ENCODE measurements around the gene SPATA46.

SPATA46 gene

DNA sequence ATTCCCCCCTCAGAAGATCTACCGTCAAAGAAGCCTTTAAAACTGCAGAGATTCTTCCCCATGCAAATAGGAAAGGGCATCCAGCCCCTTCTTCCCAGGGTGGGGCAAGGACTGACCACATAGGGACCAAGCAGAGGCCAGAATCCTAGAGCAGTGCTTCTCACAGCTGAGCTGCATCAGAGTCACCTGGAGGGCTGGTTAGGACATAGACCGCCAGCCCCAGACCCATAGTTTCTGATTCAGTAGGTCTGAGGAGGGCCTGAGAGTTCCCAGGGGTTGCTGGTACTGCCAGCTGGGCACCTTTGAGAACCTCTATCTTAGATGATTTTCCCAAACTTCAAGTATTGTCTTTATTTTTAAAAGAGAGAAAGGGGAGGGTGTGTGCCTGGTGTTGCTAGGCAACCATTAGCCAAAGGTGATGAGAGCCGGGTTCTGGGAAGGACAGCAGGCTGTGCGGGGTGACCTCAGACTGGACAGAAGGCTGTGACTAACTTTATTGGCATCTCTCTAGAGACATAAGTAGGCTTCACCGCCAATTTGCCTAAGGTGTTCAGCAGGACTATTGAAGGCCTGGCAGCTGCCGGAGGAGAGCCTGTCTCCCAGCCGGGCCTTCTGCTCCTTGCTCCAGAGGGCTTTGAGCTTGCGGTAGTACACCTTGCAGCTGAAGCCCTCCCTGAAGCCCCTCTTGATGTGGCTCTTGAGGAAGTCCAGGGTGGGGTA, 3.0 kb downstream of the SPATA46 start:
- Histone ChIP-seq H3K4me3 (no peak overlapping the region), H3K27ac (no peak overlapping the region)
- DNase-seq (ENCODE audit: low spot score): no peak
- TF ChIP-seq, protein P1, sequence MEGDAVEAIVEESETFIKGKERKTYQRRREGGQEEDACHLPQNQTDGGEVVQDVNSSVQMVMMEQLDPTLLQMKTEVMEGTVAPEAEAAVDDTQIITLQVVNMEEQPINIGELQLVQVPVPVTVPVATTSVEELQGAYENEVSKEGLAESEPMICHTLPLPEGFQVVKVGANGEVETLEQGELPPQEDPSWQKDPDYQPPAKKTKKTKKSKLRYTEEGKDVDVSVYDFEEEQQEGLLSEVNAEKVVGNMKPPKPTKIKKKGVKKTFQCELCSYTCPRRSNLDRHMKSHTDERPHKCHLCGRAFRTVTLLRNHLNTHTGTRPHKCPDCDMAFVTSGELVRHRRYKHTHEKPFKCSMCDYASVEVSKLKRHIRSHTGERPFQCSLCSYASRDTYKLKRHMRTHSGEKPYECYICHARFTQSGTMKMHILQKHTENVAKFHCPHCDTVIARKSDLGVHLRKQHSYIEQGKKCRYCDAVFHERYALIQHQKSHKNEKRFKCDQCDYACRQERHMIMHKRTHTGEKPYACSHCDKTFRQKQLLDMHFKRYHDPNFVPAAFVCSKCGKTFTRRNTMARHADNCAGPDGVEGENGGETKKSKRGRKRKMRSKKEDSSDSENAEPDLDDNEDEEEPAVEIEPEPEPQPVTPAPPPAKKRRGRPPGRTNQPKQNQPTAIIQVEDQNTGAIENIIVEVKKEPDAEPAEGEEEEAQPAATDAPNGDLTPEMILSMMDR (IDR thresholded peaks at IDR 0.05): no peak

DNA sequence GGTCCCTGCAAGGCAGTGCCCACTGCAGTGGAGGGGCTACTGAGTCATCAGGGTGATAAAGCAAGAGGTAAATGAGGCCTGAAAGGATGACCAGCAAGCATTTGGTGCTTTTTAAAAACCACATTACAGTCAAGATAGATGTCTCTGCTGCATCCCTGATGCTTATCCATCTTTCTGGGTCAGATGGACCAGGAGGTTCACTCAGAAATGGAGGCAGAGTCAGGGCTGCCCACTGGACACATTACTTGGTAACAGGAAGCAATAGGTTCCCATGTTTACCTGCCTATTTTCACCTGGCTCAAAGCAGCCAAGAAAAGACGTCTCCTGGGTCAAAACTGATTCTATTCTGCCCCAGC, 3.6 kb downstream of the SPATA46 start:
- Histone ChIP-seq H3K4me3 (no peak overlapping the region), H3K27ac (no peak overlapping the region)
- DNase-seq (ENCODE audit: low spot score): no peak
- TF ChIP-seq, protein P1 (IDR thresholded peaks at IDR 0.05): no peak

DNA sequence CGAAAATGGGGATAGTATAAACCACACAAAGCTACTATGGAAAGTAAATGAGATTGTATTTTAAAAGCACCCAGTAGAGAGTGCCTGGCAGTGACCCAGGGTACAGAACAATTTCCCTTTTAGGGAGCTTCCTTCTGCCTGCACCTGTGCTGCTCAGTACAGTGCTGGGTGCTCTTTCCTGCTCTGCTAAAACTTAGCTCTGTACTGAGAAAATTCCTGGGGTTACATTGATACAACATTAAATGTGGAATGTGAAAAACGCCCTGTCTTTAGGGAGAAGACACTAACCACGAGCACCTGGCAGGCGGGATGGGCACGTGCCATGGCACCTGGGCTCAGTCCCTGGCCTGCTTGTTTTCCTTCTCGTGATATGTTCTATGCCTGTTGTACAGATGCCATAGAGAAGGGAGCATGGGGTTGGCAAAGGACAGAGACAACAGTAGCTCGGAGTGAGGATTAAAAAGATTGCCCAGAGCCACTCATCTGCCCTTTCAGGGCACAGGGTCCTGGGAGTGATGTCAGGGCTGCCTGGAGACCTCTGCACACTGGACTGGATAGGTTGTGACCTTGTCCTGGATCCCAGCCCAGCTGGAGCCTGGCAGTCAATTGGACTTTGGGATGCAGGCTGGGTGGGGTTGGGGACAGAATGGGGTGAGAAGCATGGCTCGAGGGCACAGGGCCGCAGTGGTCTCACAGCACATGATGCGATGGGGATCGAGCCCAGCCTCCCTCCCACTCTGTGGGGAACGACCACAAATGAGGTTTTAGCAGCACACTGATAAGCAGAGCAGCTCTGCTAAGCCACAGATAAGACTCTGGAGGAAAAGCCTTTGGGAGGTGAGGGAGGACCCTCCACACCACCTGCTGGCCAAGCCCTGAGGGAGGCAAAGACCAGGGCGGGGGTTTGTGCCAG, 4.2 kb downstream of the SPATA46 start:
- no peak overlapping the region for H3K4me3 ChIP-seq
- DNase-seq (ENCODE audit: low spot score): no peak
- H3K27ac ChIP-seq: no peak overlapping the region
- TF ChIP-seq, protein P1 (IDR thresholded peaks at IDR 0.05): no peak

DNA sequence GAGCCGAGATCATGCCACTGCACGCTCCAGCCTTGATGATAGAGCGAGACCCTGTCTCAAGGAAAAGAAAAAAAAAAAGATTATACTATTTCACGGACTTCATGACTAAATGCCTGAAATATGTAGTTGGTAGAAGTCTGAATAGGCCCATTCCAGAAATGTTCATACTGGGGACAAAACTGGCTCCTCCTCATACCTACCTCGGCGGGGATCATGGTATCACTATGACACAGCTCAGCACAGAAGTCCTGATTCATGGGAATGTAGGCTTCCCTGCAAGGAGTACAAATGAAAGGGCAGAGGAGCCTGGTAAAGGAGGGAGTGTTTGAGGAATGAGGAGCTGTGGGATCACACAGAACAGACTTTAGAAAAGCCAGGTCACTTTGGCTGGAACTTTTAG, 5.0 kb downstream of the SPATA46 start:
- Histone ChIP-seq H3K4me3 (no peak overlapping the region), H3K27ac (no peak overlapping the region)
- TF ChIP-seq, protein P1 (IDR thresholded peaks at IDR 0.05): no peak
- no peak for DNase-seq (ENCODE audit: low spot score)

DNA sequence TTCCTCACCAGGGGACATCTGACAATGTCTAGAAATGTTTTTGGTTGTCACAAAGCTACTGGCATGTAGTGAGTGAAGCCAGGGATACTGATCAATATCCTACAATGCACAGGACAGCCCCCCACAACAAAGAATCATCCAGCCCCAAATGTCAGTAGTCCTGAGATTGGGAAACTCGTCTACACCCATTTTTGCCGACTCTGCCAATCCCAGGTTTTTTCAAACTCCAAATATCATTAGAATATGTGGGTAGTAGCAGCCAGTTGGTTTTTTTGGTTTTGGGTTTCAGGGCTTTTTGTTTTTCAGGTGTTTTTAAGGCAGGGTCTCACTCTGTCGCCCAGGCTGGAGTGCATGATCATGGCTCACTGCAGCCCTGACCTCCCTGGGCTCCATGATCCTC, 5.9 kb downstream of the SPATA46 start:
- no peak overlapping the region for H3K27ac ChIP-seq
- TF ChIP-seq, protein P1 (IDR thresholded peaks at IDR 0.05): no peak

DNA sequence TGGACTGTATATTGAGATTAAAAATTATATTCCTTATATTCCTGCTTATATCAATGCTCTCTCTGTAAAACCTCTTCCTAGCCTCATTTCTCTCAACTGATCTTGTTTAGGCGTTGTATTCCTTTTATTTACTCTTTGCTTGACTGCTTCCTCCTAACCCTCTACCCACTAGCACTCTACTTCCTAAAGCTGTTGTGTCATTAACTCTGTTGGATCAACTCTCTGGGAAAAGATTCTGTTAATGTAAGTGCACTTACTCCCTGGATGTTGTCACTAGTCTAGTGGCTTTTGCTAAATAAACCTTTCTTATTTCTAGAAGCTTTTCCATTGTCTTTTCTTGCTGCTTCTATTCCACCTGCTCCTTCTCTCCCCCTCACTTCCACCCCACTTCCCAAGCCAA, 6.5 kb downstream of the SPATA46 start:
- TF ChIP-seq, protein P1 (IDR thresholded peaks at IDR 0.05): no peak

More for the DNA sequence above, 5.9 kb downstream of the SPATA46 start:
- no peak for DNase-seq (ENCODE audit: low spot score)
- H3K4me3 ChIP-seq: no peak overlapping the region

More for the DNA sequence above, 6.5 kb downstream of the SPATA46 start:
- DNase-seq (ENCODE audit: low spot score): no peak
- no peak overlapping the region for H3K27ac ChIP-seq
- no peak overlapping the region for H3K4me3 ChIP-seq

All from coronary artery (tissue), 2 donors.